ENCODE measurements around the gene CHRNB4.

CHRNB4 gene

GRCh38 chr15:78663703-78664102 lies 22.7 kb upstream of the CHRNB4 start:
- DNase-seq (ENCODE audit: insufficient read length) (no peak), FAIRE-seq (no peak)
- TF ChIP-seq POLR2A (IDR thresholded peaks at IDR 0.05; ENCODE audit: low read depth, low read length) (no peak), POLR2AphosphoS5 (IDR thresholded peaks at IDR 0.05; ENCODE audit: low read depth, low read length) (no peak), TAF1 (IDR thresholded peaks at IDR 0.05; ENCODE audit: borderline replicate concordance, low read depth, low read length) (no peak)

GRCh38 chr15:78662028-78662427 lies 21.0 kb upstream of the CHRNB4 start:
- TF ChIP-seq POLR2AphosphoS5 (IDR thresholded peaks at IDR 0.05; ENCODE audit: low read depth, low read length) (no peak), POLR2A (IDR thresholded peaks at IDR 0.05; ENCODE audit: low read depth, low read length) (no peak), TAF1 (IDR thresholded peaks at IDR 0.05; ENCODE audit: borderline replicate concordance, low read depth, low read length) (no peak)
- no peak for FAIRE-seq
- no peak for DNase-seq (ENCODE audit: insufficient read length)

GRCh38 chr15:78661001-78661400 lies 20.0 kb upstream of the CHRNB4 start:
- FAIRE-seq (no peak), DNase-seq (ENCODE audit: insufficient read length) (no peak)
- TF ChIP-seq POLR2AphosphoS5 (IDR thresholded peaks at IDR 0.05; ENCODE audit: low read depth, low read length) (no peak), POLR2A (IDR thresholded peaks at IDR 0.05; ENCODE audit: low read depth, low read length) (no peak), TAF1 (IDR thresholded peaks at IDR 0.05; ENCODE audit: borderline replicate concordance, low read depth, low read length) (no peak)

GRCh38 chr15:78660584-78660983 lies 19.6 kb upstream of the CHRNB4 start:
- DNase-seq (ENCODE audit: insufficient read length): no peak
- FAIRE-seq: no peak
- TF ChIP-seq POLR2AphosphoS5 (IDR thresholded peaks at IDR 0.05; ENCODE audit: low read depth, low read length): no peak
- TF ChIP-seq POLR2A (IDR thresholded peaks at IDR 0.05; ENCODE audit: low read depth, low read length): no peak
- no peak for TF ChIP-seq TAF1 (IDR thresholded peaks at IDR 0.05; ENCODE audit: borderline replicate concordance, low read depth, low read length)

GRCh38 chr15:78658823-78659222 lies 17.8 kb upstream of the CHRNB4 start:
- DNase-seq (ENCODE audit: insufficient read length) (no peak), FAIRE-seq (no peak)
- TF ChIP-seq TAF1 (IDR thresholded peaks at IDR 0.05; ENCODE audit: borderline replicate concordance, low read depth, low read length) (no peak), POLR2AphosphoS5 (IDR thresholded peaks at IDR 0.05; ENCODE audit: low read depth, low read length) (no peak), POLR2A (IDR thresholded peaks at IDR 0.05; ENCODE audit: low read depth, low read length) (no peak)

GRCh38 chr15:78654272-78654671 lies 13.3 kb upstream of the CHRNB4 start:
- DNase-seq (ENCODE audit: insufficient read length) (no peak), FAIRE-seq (no peak)
- TF ChIP-seq TAF1 (IDR thresholded peaks at IDR 0.05; ENCODE audit: borderline replicate concordance, low read depth, low read length): no peak
- TF ChIP-seq POLR2A (IDR thresholded peaks at IDR 0.05; ENCODE audit: low read depth, low read length): no peak
- no peak for TF ChIP-seq POLR2AphosphoS5 (IDR thresholded peaks at IDR 0.05; ENCODE audit: low read depth, low read length)

GRCh38 chr15:78651930-78652615 lies 11.1 kb upstream of the CHRNB4 start:
- no peak for TF ChIP-seq POLR2AphosphoS5 (IDR thresholded peaks at IDR 0.05; ENCODE audit: low read depth, low read length)
- no peak for TF ChIP-seq TAF1 (IDR thresholded peaks at IDR 0.05; ENCODE audit: borderline replicate concordance, low read depth, low read length)
- TF ChIP-seq POLR2A (IDR thresholded peaks at IDR 0.05; ENCODE audit: low read depth, low read length): no peak
- FAIRE-seq: no peak
- no peak for DNase-seq (ENCODE audit: insufficient read length)

GRCh38 chr15:78651007-78651406 lies 10.0 kb upstream of the CHRNB4 start:
- TF ChIP-seq POLR2AphosphoS5 (IDR thresholded peaks at IDR 0.05; ENCODE audit: low read depth, low read length) (no peak), TAF1 (IDR thresholded peaks at IDR 0.05; ENCODE audit: borderline replicate concordance, low read depth, low read length) (no peak), POLR2A (IDR thresholded peaks at IDR 0.05; ENCODE audit: low read depth, low read length) (no peak)
- FAIRE-seq (peak; percentile 5), DNase-seq (ENCODE audit: insufficient read length) (no peak)

GRCh38 chr15:78650022-78650421 lies 9.0 kb upstream of the CHRNB4 start:
- FAIRE-seq: no peak
- no peak for DNase-seq (ENCODE audit: insufficient read length)
- TF ChIP-seq POLR2AphosphoS5 (IDR thresholded peaks at IDR 0.05; ENCODE audit: low read depth, low read length): no peak
- no peak for TF ChIP-seq TAF1 (IDR thresholded peaks at IDR 0.05; ENCODE audit: borderline replicate concordance, low read depth, low read length)
- no peak for TF ChIP-seq POLR2A (IDR thresholded peaks at IDR 0.05; ENCODE audit: low read depth, low read length)

GRCh38 chr15:78645009-78645408 lies 4.0 kb upstream of the CHRNB4 start:
- DNase-seq (ENCODE audit: insufficient read length) (no peak), FAIRE-seq (no peak)
- TF ChIP-seq POLR2AphosphoS5 (IDR thresholded peaks at IDR 0.05; ENCODE audit: low read depth, low read length): no peak
- TF ChIP-seq POLR2A (IDR thresholded peaks at IDR 0.05; ENCODE audit: low read depth, low read length): no peak
- TF ChIP-seq TAF1 (IDR thresholded peaks at IDR 0.05; ENCODE audit: borderline replicate concordance, low read depth, low read length): no peak

GRCh38 chr15:78642331-78642730 lies 1.3 kb upstream of the CHRNB4 start:
- FAIRE-seq (no peak), DNase-seq (ENCODE audit: insufficient read length) (no peak)

GRCh38 chr15:78641749-78642275 lies 802 bp upstream of the CHRNB4 start:
- TF ChIP-seq POLR2A (IDR thresholded peaks at IDR 0.05; ENCODE audit: low read depth, low read length) (no peak), TAF1 (IDR thresholded peaks at IDR 0.05; ENCODE audit: borderline replicate concordance, low read depth, low read length) (no peak), POLR2AphosphoS5 (IDR thresholded peaks at IDR 0.05; ENCODE audit: low read depth, low read length) (no peak)
- FAIRE-seq (no peak), DNase-seq (ENCODE audit: insufficient read length) (no peak)

More at GRCh38 chr15:78642331-78642730, 1.3 kb upstream of the CHRNB4 start:
- TF ChIP-seq TAF1 (IDR thresholded peaks at IDR 0.05; ENCODE audit: borderline replicate concordance, low read depth, low read length) (no peak), POLR2A (IDR thresholded peaks at IDR 0.05; ENCODE audit: low read depth, low read length) (no peak), POLR2AphosphoS5 (IDR thresholded peaks at IDR 0.05; ENCODE audit: low read depth, low read length) (no peak)
